DOHH2 (cell line): ENCODE measurements around the gene ASPSCR1.

Source experiments
- CTCF ChIP-seq: fragments of 200-600 bp; sonication (generic); IDR thresholded peaks from one replicate; pipeline ENCODE4 v1.5.1; 2014; ENCODE audit warnings: antibody characterized with exemption, mild to moderate bottlenecking, low read depth, low read length; ENCODE audit not compliant: poor library complexity, severe bottlenecking
- EZH2phosphoT487 ChIP-seq: fragments of 200-600 bp; sonication (generic); IDR thresholded peaks from 2 replicates; pipeline ENCODE4 v1.6.1; 2017; ENCODE audit warnings: borderline replicate concordance, mild to moderate bottlenecking, antibody characterized with exemption, low read length, moderate library complexity, mixed read lengths

GRCh38 chr17:82053556-82054263, 76.3 kb downstream of the ASPSCR1 start:
- TF ChIP-seq CTCF: no peak
- TF ChIP-seq EZH2phosphoT487: no peak
